ENCODE data around the gene PEA15. TPM values are rescaled to one million over a fixed set of nuclear protein-coding genes. Genes with fewer than 3 reads are reported as not detected.

PEA15 gene
- 10 to 100 TPM; 13.1 to 13.2 TPM for total RNA-seq
- polyA plus RNA-seq: 1 to 10 TPM; 3.9 to 4.6 (median 4.3) TPM
- total RNA-seq: 13.3 to 61.3 (median 18.3) reads per million in 6 experiments

DNA sequence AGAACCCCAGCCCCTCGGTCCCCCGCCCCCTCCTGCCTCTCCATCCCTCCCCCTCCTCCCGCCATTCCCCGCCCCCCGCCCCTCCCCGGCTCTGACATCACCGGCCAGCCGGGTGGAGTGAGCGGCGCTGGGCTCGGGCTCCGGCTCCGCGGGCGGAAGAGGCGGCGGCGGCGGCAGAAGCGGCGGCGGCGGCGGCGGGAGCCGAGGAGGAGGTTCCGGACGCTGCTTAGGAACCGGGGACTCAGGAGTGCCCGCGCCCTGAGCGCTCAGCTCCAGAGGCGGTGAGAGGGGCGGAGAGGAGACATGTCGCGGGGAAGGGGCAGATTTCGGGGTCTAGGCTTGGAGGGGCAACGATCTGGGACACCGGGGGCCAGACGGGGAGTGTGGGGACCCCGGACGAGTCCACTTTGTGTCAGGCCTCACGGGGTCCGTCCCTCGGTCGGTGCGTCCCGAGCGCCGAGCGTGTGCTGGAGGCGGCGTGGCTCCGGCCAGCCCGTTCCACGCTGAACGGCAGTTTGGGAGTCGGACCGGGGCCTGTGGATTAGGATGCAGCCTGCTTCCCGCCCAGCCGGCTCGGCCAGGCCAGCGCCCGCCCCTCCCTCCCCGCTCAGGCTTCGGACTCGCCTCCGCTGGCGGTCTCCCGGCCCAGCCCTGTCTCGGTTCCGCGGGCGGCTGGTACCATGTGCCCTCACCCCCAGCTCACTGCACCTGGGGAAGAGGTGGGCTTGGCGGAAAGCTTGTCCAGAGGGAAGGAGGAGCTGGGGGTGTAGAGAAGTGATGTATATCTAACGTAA, at the start of gene PEA15:
TSS of gene PEA15 (plus strand) at position 143 of the 794 bp plus-strand sequence. CDS start 6,161 bp downstream, outside the sequence.
- POLR2A ChIA-PET: interaction anchor here (2.5 kb wide), 1 partner anchor 56 kb away, joined by 10 read pairs; the partner anchor contains the start of gene DCAF8
- Mint-ChIP-seq H3K4me1 (peaks cover 20 to 48% (median 38%) of the 10 kb centered on the region in 4 donors), H3K27me3 (no peaks in the 10 kb centered on the region), H3K27ac (peak within 1 kb of the TSS; percentile 72 to 95 (median 88)), H3K36me3 (peaks cover 0 to 2% (median 0%) of the 10 kb centered on the region in 3 donors), H3K9me3 (no peaks in the 10 kb centered on the region), H3K4me3 (peak within 1 kb of the TSS; percentile 83 to 95 (median 88))
- DNase-seq (peak; percentile 37 to 77 (median 56)), ATAC-seq (peak; percentile 82 to 90)

GRCh38 chr1:160156361-160156760, 48.8 kb upstream of the PEA15 start:
- ATAC-seq (no peak), DNase-seq (no peak)
- Mint-ChIP-seq H3K4me3 (no peak overlapping the region), H3K27ac (no peak overlapping the region), H3K36me3 (no peaks in the 10 kb centered on the region), H3K4me1 (no peaks in the 10 kb centered on the region), H3K27me3 (peaks cover 0 to 6% (median 1%) of the 10 kb centered on the region in 5 donors), H3K9me3 (no peaks in the 10 kb centered on the region)
- POLR2A ChIA-PET: no interaction called here

DNA sequence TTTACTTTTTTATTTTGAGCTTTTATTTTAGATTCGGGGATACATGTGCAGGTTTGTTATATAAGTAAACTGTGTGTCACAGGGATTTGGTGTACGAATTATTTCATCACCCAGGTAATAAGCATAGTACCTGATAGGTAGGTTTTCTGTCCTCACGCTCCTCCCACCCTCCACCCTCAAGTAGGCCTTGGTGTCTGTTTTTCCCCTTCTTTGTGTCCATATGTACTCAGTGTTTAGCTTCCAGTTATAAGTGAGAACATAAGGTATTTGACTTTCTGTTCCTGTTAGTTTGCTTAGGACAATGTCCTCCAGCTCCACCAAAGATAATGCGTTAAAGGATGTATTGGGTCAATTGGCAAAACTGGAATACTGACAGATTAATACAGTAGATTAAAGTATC, 48.0 kb upstream of the PEA15 start:
- Mint-ChIP-seq H3K4me1 (no peaks in the 10 kb centered on the region), H3K27me3 (peaks cover 0 to 6% (median 1%) of the 10 kb centered on the region in 5 donors), H3K9me3 (no peaks in the 10 kb centered on the region), H3K27ac (no peak overlapping the region), H3K4me3 (no peak overlapping the region), H3K36me3 (no peaks in the 10 kb centered on the region)
- ATAC-seq: no peak
- no peak for DNase-seq
- POLR2A ChIA-PET: no interaction called here

DNA sequence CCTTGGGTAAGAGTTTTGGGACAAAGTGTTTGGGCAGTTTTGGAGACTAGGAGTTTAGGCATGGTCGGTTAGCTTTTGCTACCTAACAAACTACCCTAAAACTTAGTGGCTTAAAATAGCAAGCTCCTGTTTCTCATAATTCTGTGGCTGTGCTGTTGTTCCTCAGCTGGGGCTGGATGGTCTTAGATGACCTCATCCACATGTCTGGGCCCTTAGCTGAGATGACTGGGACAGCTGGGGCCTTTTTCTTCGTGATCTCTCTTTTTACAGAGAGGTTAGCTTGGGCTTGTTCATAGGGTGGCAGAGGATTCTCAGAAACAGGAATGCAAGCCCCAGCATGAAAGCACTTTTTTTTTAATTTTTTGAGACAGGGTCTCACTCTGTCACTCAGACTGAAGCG, 47.2 kb upstream of the PEA15 start:
- H3K36me3 Mint-ChIP-seq: no peaks in the 10 kb centered on the region
- no peaks in the 10 kb centered on the region for H3K9me3 Mint-ChIP-seq
- H3K27ac Mint-ChIP-seq: no peak overlapping the region
- no peak overlapping the region for H3K4me3 Mint-ChIP-seq
- peaks cover 0 to 6% (median 1%) of the 10 kb centered on the region in 5 donors for H3K27me3 Mint-ChIP-seq
- no peaks in the 10 kb centered on the region for H3K4me1 Mint-ChIP-seq
- POLR2A ChIA-PET: no interaction called here
- ATAC-seq (no peak), DNase-seq (no peak)

DNA sequence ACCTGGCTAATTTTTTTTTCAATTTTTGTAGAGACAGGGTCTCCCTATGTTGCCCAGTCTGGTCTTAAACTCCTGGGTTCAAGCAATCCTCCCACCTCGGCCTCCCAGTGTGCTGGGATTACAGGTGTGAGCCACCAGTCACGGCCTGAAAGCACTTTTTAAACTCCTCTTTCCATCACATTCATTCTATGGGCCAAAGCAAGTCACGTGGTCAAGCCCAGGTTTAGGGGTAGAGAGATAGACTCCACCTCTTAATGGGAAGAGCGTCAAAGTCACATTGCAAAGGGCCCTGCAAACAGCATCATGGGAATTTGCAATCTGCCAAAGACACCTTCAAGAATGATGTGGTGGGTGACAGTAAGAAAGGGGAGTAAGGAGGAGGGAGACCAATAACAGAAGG, 46.6 kb upstream of the PEA15 start:
- POLR2A ChIA-PET: no interaction called here
- ATAC-seq (no peak), DNase-seq (no peak)
- H3K27me3 Mint-ChIP-seq: peaks cover 0 to 6% (median 1%) of the 10 kb centered on the region in 5 donors
- H3K4me3 Mint-ChIP-seq: no peak overlapping the region
- peaks cover 0 to under 1% (median 0%) of the 10 kb centered on the region in 4 donors for H3K4me1 Mint-ChIP-seq
- H3K27ac Mint-ChIP-seq: no peak overlapping the region
- no peaks in the 10 kb centered on the region for H3K36me3 Mint-ChIP-seq
- H3K9me3 Mint-ChIP-seq: no peaks in the 10 kb centered on the region

DNA sequence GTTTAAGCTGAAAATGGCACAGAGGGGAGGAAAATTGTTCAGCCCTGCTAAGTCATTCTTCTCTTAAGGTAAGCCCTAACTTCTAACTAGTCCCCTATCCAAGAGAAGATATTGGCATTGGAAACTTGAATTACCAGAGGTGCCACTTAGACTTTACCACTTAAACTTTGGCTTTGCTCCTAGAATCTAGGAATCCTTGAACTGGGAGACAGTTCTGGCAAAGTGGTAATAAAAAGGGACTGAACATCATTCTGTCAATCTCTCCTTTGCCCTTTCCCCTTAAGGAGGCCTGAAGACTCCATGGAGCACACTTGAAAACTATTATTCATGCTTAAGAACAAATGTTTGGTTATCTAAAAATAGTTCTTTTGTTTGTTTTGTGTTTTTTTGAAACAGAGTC, 45.3 kb upstream of the PEA15 start:
- POLR2A ChIA-PET: no interaction called here
- H3K4me1 Mint-ChIP-seq: peaks cover 0 to 2% (median 0%) of the 10 kb centered on the region in 4 donors
- no peak overlapping the region for H3K4me3 Mint-ChIP-seq
- ATAC-seq: no peak
- H3K27ac Mint-ChIP-seq: no peak overlapping the region
- peaks cover 1 to 13% (median 9%) of the 10 kb centered on the region in 5 donors for H3K27me3 Mint-ChIP-seq
- DNase-seq: no peak
- H3K9me3 Mint-ChIP-seq: no peaks in the 10 kb centered on the region
- H3K36me3 Mint-ChIP-seq: no peaks in the 10 kb centered on the region

GRCh38 chr1:160161965-160162705, 43.0 kb upstream of the PEA15 start:
- Mint-ChIP-seq H3K4me1 (peaks cover 0 to 6% (median 0%) of the 10 kb centered on the region in 4 donors), H3K27ac (no peak overlapping the region), H3K27me3 (peaks cover 5 to 25% (median 10%) of the 10 kb centered on the region in 5 donors), H3K36me3 (no peaks in the 10 kb centered on the region), H3K9me3 (no peaks in the 10 kb centered on the region), H3K4me3 (no peak overlapping the region)
- ATAC-seq: no peak
- POLR2A ChIA-PET: no interaction called here
- no peak for DNase-seq

GRCh38 chr1:160162931-160163330, 42.3 kb upstream of the PEA15 start:
- POLR2A ChIA-PET: no interaction called here
- Mint-ChIP-seq H3K27ac (no peak overlapping the region), H3K4me1 (peaks cover 0 to 9% (median 0%) of the 10 kb centered on the region in 4 donors), H3K9me3 (no peaks in the 10 kb centered on the region), H3K27me3 (peaks cover 5 to 25% (median 10%) of the 10 kb centered on the region in 5 donors), H3K36me3 (no peaks in the 10 kb centered on the region), H3K4me3 (no peak overlapping the region)
- DNase-seq: no peak
- ATAC-seq: no peak

GRCh38 chr1:160163615-160164014, 41.6 kb upstream of the PEA15 start:
- Mint-ChIP-seq H3K4me1 (peaks cover 0 to 9% (median 0%) of the 10 kb centered on the region in 4 donors), H3K36me3 (no peaks in the 10 kb centered on the region), H3K9me3 (no peaks in the 10 kb centered on the region), H3K27ac (no peak overlapping the region), H3K4me3 (no peak overlapping the region), H3K27me3 (peaks cover 5 to 25% (median 11%) of the 10 kb centered on the region in 5 donors)
- POLR2A ChIA-PET: no interaction called here
- no peak for DNase-seq
- ATAC-seq: no peak

- POLR2A ChIA-PET: no interaction called here
- Mint-ChIP-seq H3K36me3 (no peaks in the 10 kb centered on the region), H3K9me3 (no peaks in the 10 kb centered on the region), H3K27me3 (peaks cover 4 to 25% (median 11%) of the 10 kb centered on the region in 5 donors), H3K4me1 (peaks cover 1 to 13% (median 3%) of the 10 kb centered on the region in 4 donors), H3K27ac (no peak overlapping the region), H3K4me3 (no peak overlapping the region)
- DNase-seq: no peak
- ATAC-seq: no peak
Measured at GRCh38 chr1:160164121-160164520, 41.1 kb upstream of the PEA15 start.

DNA sequence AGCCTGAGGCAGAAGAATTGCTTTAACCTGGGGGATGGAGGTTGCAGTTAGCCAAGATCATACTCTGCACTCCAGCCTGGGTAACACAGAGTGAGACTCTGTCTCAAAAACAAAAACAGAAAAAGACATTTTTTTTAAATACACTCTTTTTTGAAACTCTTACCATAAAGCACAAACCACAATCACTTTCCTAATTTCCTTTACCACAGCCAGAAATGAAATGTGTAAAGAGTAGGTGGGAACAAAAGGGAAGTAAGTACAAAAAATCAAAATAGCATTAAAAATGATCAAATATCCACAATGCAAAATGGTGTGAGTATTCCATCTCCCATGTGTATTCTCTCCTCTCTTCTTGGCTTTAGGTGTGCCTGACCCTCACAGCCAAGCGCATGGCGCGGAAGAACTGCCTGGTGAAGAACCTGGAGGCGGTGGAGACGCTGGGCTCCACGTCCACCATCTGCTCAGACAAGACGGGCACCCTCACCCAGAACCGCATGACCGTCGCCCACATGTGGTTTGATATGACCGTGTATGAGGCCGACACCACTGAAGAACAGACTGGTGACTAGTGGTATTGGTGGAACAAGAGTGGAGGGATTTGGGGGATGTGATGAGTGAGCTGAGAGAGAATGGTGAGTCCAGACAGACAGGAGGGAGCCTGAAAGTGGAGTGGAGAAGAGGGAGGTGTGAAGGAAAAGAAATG, 38.9 kb upstream of the PEA15 start:
- H3K4me1 Mint-ChIP-seq: peaks cover 8 to 21% (median 11%) of the 10 kb centered on the region in 4 donors
- POLR2A ChIA-PET: no interaction called here
- no peak for DNase-seq
- no peaks in the 10 kb centered on the region for H3K9me3 Mint-ChIP-seq
- H3K27me3 Mint-ChIP-seq: peaks cover 4 to 25% (median 11%) of the 10 kb centered on the region in 5 donors
- peak overlapping the region in 1 of 10 donors; percentile 86 for H3K27ac Mint-ChIP-seq
- ATAC-seq: no peak
- H3K4me3 Mint-ChIP-seq: no peak overlapping the region
- no peaks in the 10 kb centered on the region for H3K36me3 Mint-ChIP-seq

GRCh38 chr1:160167056-160167455, 38.1 kb upstream of the PEA15 start:
- DNase-seq (no peak), ATAC-seq (no peak)
- Mint-ChIP-seq H3K27me3 (peaks cover 4 to 25% (median 12%) of the 10 kb centered on the region in 5 donors), H3K4me1 (peaks cover 8 to 21% (median 11%) of the 10 kb centered on the region in 4 donors), H3K9me3 (no peaks in the 10 kb centered on the region), H3K27ac (no peak overlapping the region), H3K36me3 (no peaks in the 10 kb centered on the region), H3K4me3 (no peak overlapping the region)
- POLR2A ChIA-PET: no interaction called here

All from naive thymus-derived CD8-positive, alpha-beta T cell (primary cell).